Posterior vena cava (tissue), 2 donors: ENCODE results near the gene GAS2L1. TPM values are rescaled to one million over a fixed set of nuclear protein-coding genes. Genes with fewer than 3 reads are reported as not detected.
"Not testable (repeated sequence)": the region's sequence is repeated elsewhere in the genome, so short reads cannot be mapped to it uniquely, and the experiment has no call there.

Source experiments
- DNase-seq: peaks from one replicate; pipeline ENCODE4 v3.0.0-alpha.2; 2020; ENCODE audit warnings: low spot score
- intact Hi-C, 2 donors: fragments of 100-400 bp; cut with DNase I; formaldehyde crosslinking; loops; one replicate each; pipeline versions ENCODE4 v1.14.1 to v1.14.2; 2022 to 2023
- total RNA-seq, 2 donors: library from RNA; stranded (reverse); fragmentation: NEBNext Ultra II Directional; extraction: Animal tissue kit (Norgen Biotek cat#: 25700); gene quantifications; one replicate each; pipeline ENCODE4 v1.2.1, GENCODE V29; 2021
- donor health status: DM: yes; HTN: yes; CAD: no.
- donor health status: DM: yes; HTN: yes; CAD: no.

The GAS2L1 gene
- total RNA-seq, 2 donors from 2014 or later = 25.0 to 25.4 TPM

- DNase-seq = no peak
- intact Hi-C loops = no loop called here
These were observed 30.5 kb downstream of the GAS2L1 start for GRCh38 chr22:29336751-29337490.

- intact Hi-C loops = no loop called here
- no peak for DNase-seq
These were observed 31.3 kb downstream of the GAS2L1 start for GRCh38 chr22:29337631-29338284.

- DNase-seq = no peak
- intact Hi-C loops = no loop called here
These were observed 31.9 kb downstream of the GAS2L1 start for GRCh38 chr22:29338398-29338797.

- DNase-seq = no peak
- intact Hi-C loops = no loop called here
These were observed 33.2 kb downstream of the GAS2L1 start for GRCh38 chr22:29339381-29340235.

GRCh38 chr22:29340566-29340965 is 34.1 kb downstream of the GAS2L1 start:
- intact Hi-C loops = no loop called here
- DNase-seq = no peak

GRCh38 chr22:29341056-29341848 is 34.8 kb downstream of the GAS2L1 start:
- DNase-seq = no peak
- intact Hi-C loops = no loop called here

GRCh38 chr22:29341849-29342127 is 35.3 kb downstream of the GAS2L1 start:
- intact Hi-C loops = no loop called here
- DNase-seq = no peak

- no peak for DNase-seq
- intact Hi-C loops = no loop called here
These were observed 35.7 kb downstream of the GAS2L1 start for GRCh38 chr22:29342177-29342576.

GRCh38 chr22:29342577-29343312 is 36.3 kb downstream of the GAS2L1 start:
- DNase-seq = no peak
- intact Hi-C loops = no loop called here

GRCh38 chr22:29343313-29343805 is 36.9 kb downstream of the GAS2L1 start:
- no peak for DNase-seq
- intact Hi-C loops = no loop called here

GRCh38 chr22:29344137-29344536 is 37.7 kb downstream of the GAS2L1 start:
- intact Hi-C loops = no loop called here
- DNase-seq = no peak

GRCh38 chr22:29344889-29345288 is 38.4 kb downstream of the GAS2L1 start:
- intact Hi-C loops, DNase-seq: not testable (repeated sequence)

GRCh38 chr22:29345932-29346331 is 39.5 kb downstream of the GAS2L1 start:
- intact Hi-C loops = no loop called here
- DNase-seq = no peak

GRCh38 chr22:29346659-29347058 is 40.2 kb downstream of the GAS2L1 start:
- DNase-seq = no peak
- intact Hi-C loops = no loop called here

- DNase-seq = no peak
- intact Hi-C loops = no loop called here
These were observed 41.6 kb downstream of the GAS2L1 start for GRCh38 chr22:29348041-29348440.

- DNase-seq = no peak
- intact Hi-C loops = no loop called here
These were observed 42.5 kb downstream of the GAS2L1 start for GRCh38 chr22:29348956-29349355.

GRCh38 chr22:29351042-29351441 is 44.6 kb downstream of the GAS2L1 start:
- DNase-seq = no peak
- intact Hi-C loops = no loop called here

- no peak for DNase-seq
- intact Hi-C loops = no loop called here
These were observed 45.4 kb downstream of the GAS2L1 start for GRCh38 chr22:29351891-29352290.

GRCh38 chr22:29352778-29353177 is 46.3 kb downstream of the GAS2L1 start:
- intact Hi-C loops = no loop called here
- no peak for DNase-seq
